Parathyroid adenoma (tissue), 2 donors: ENCODE data around the gene RBM18.

Experiments
- H2AFZ ChIP-seq: fragments of 300-600 bp; sonication (generic); one replicate; pipeline ENCODE4 v1.7.0; 2017; ENCODE audit warnings: antibody characterized with exemption, mild to moderate bottlenecking
- H3K27ac ChIP-seq: fragments of 300-600 bp; sonication (generic); one replicate; pipeline ENCODE4 v1.7.0; 2017
- H3K27me3 ChIP-seq: fragments of 300-600 bp; sonication (generic); one replicate; pipeline ENCODE4 v1.7.0; 2017; ENCODE audit warnings: low read length; ENCODE audit not compliant: control insufficient read depth, insufficient read depth
- H3K36me3 ChIP-seq: fragments of 300-600 bp; sonication (generic); one replicate; pipeline ENCODE4 v1.7.0; 2017; ENCODE audit warnings: low read length; ENCODE audit not compliant: control insufficient read depth, insufficient read depth
- H3K4me1 ChIP-seq: fragments of 300-600 bp; sonication (generic); one replicate; pipeline ENCODE4 v1.7.0; 2017; ENCODE audit warnings: control low read depth
- H3K4me2 ChIP-seq: fragments of 300-600 bp; sonication (generic); one replicate; pipeline ENCODE4 v1.7.0; 2017; ENCODE audit warnings: low read length
- H3K4me3 ChIP-seq: fragments of 300-600 bp; sonication (generic); one replicate; pipeline ENCODE4 v1.7.0; 2017; ENCODE audit warnings: low read depth, low read length
- H3K79me2 ChIP-seq: fragments of 300-600 bp; sonication (generic); one replicate; pipeline ENCODE4 v1.7.0; 2017; ENCODE audit warnings: control low read depth
- H3K9ac ChIP-seq: fragments of 300-600 bp; sonication (generic); one replicate; pipeline ENCODE4 v1.7.0; 2017; ENCODE audit warnings: mild to moderate bottlenecking
- H3K9me3 ChIP-seq: fragments of 300-600 bp; sonication (generic); one replicate; pipeline ENCODE4 v1.7.0; 2017; ENCODE audit warnings: low read length; ENCODE audit not compliant: control insufficient read depth
- CTCF ChIP-seq: fragments of 300-600 bp; sonication (generic); IDR thresholded peaks from one replicate; pipeline ENCODE4 v1.7.0; 2017; ENCODE audit warnings: antibody characterized with exemption, mild to moderate bottlenecking
- donor health status: primary hyperparathyroidism.

The RBM18 gene

GRCh38 chr9:122274055-122274454 is 9.4 kb upstream of the RBM18 start:
- Histone ChIP-seq H3K4me1 (no peaks in the 10 kb centered on the region), H3K36me3 (no peaks in the 10 kb centered on the region), H3K9me3 (no peaks in the 10 kb centered on the region), H3K27ac (no peak overlapping the region), H3K4me2 (no peak overlapping the region), H3K27me3 (no peaks in the 10 kb centered on the region), H2AFZ (no peak overlapping the region), H3K9ac (no peak overlapping the region), H3K79me2 (peaks cover 3% of the 10 kb centered on the region), H3K4me3 (no peak overlapping the region)
- TF ChIP-seq CTCF = no peak

GRCh38 chr9:122268041-122268814 is 3.6 kb upstream of the RBM18 start:
- Histone ChIP-seq H3K4me1 (peaks cover 4% of the 10 kb centered on the region), H3K79me2 (peaks cover 7% of the 10 kb centered on the region), H3K27me3 (no peaks in the 10 kb centered on the region), H2AFZ (no peak overlapping the region), H3K4me2 (no peak overlapping the region), H3K36me3 (no peaks in the 10 kb centered on the region), H3K9me3 (no peaks in the 10 kb centered on the region), H3K27ac (no peak overlapping the region), H3K9ac (no peak overlapping the region), H3K4me3 (no peak overlapping the region)
- TF ChIP-seq CTCF = no peak

- TF ChIP-seq CTCF = no peak
- Histone ChIP-seq H3K27me3 (no peaks in the 10 kb centered on the region), H3K4me3 (peak overlapping the region; percentile 94), H3K9me3 (no peaks in the 10 kb centered on the region), H3K79me2 (peaks cover 7% of the 10 kb centered on the region), H3K27ac (peak overlapping the region; percentile 92), H3K9ac (peak overlapping the region; percentile 46), H2AFZ (peak overlapping the region; percentile 93), H3K4me2 (peak overlapping the region; percentile 76), H3K4me1 (peaks cover 4% of the 10 kb centered on the region), H3K36me3 (no peaks in the 10 kb centered on the region)
Measured at GRCh38 chr9:122265149-122265915, 692 bp upstream of the RBM18 start.

GRCh38 chr9:122263699-122264349 is 816 bp downstream of the RBM18 start:
- Histone ChIP-seq H3K9ac (peak overlapping the region; percentile 37), H3K79me2 (peaks cover 7% of the 10 kb centered on the region), H3K36me3 (no peaks in the 10 kb centered on the region), H3K4me2 (peak overlapping the region; percentile 76), H3K9me3 (no peaks in the 10 kb centered on the region), H2AFZ (peak overlapping the region; percentile 93), H3K4me1 (peaks cover 4% of the 10 kb centered on the region), H3K27me3 (no peaks in the 10 kb centered on the region), H3K27ac (peak overlapping the region; percentile 92), H3K4me3 (peak overlapping the region; percentile 94)
- no peak for TF ChIP-seq CTCF
